H1 (cell line): ENCODE data around the gene CCNG2. TPM values are rescaled to one million over a fixed set of nuclear protein-coding genes. Genes with fewer than 3 reads are reported as not detected.

ENCODE experiments used
- EP300 ChIP-seq, 2 experiments: IDR thresholded peaks; 1 replicate in 1 of 2; 2 replicates in 1 of 2; pipeline ENCODE4 v1.6.1; 2011 to 2012; ENCODE audit warnings: low read depth in 2 of 2, low read length in 2 of 2, mild to moderate bottlenecking in 2 of 2, borderline replicate concordance in 1 of 2, inconsistent platforms in 1 of 2, moderate library complexity in 1 of 2
- GABPA ChIP-seq: IDR thresholded peaks from 2 replicates; pipeline ENCODE4 v1.6.1; 2011; ENCODE audit warnings: mild to moderate bottlenecking, low read length, moderate library complexity, borderline replicate concordance; ENCODE audit not compliant: insufficient read depth
- RNF2 ChIP-seq: fragments of 200-900, 300-1000 bp; sonication (generic); IDR thresholded peaks from 2 replicates; pipeline ENCODE4 v1.7.1; 2016; ENCODE audit warnings: borderline replicate concordance, low read depth, mild to moderate bottlenecking, antibody characterized with exemption, low read length; ENCODE audit not compliant: poor library complexity, severe bottlenecking; ENCODE audit errors: missing control alignments
- YY1 ChIP-seq: IDR thresholded peaks from 2 replicates; pipeline ENCODE4 v1.6.1; 2011; ENCODE audit warnings: low read depth, mild to moderate bottlenecking, low read length
- polyA plus RNA-seq, 7 experiments: library from polyadenylated mRNA; depleted of rRNA in 3 of 7; stranded (reverse) in 5 of 7; unstranded in 2 of 7; fragments of >200 nt in 5 of 7; fragments of 200-250 nt in 2 of 7; gene quantifications; 1 replicate in 5 of 7; 2 replicates in 1 of 7; 4 replicates in 1 of 7; pipeline versions ENCODE4 v1.2.1 to v1.2.3, GENCODE V29; 2011 to 2013; ENCODE audit warnings: missing spikeins in 2 of 7, mixed read lengths in 2 of 7
- total RNA-seq: library from RNA; stranded (reverse); fragmentation: NEBNext Ultra II Directional; extraction: Animal tissue kit (Norgen Biotek cat#: 25700); gene quantifications from 2 replicates; pipeline ENCODE4 v1.2.1, GENCODE V29; 2021

Gene CCNG2
- total and polyA plus RNA-seq, 2 of the 8 experiments (the other 6 are each of a cell fraction or from before 2014, with no cell fraction given) = 3.5 to 13.9 TPM

DNA sequence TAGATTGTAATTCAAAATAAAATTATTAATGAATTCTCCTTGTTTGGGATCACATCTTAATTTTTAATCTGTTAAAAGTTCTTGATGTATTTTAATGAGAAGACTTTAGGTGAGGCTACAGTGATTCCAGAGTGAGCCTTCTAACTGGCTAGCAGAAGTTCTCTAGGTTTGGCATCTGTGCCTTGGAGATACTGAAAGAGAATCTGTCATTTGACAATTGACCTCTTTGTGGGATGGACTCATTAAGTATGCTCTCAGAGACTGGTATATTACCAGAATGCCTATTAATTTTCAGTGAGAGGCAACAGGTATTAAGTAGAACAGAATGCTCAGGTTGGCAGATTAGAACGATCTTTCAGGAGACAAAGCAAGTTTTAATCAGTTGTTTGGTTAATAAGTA is 10.2 kb downstream of the CCNG2 start (continued):
- TF ChIP-seq RNF2 (no peak), YY1 (no peak), GABPA (no peak), EP300 (IDR thresholded peaks at IDR 0.05; ENCODE audit: borderline replicate concordance in 1 of 2, low read depth in 2 of 2, low read length in 2 of 2) (no peak)
